Activated CD8-positive, alpha-beta memory T cell treated with anti-CD3 and anti-CD28 coated beads, Interleukin-2, amount 50 U/mL, for 1 hour (primary cell): ENCODE results near the gene NUFIP1.
A peak's percentile ranks its signal among the peaks of the same experiment; 100 is the strongest.
"Not testable (repeated sequence)": the region's sequence is repeated elsewhere in the genome, so short reads cannot be mapped to it uniquely, and the experiment has no call there.

Source experiments
- DNase-seq: peaks from one replicate; pipeline ENCODE4 v3.0.0-alpha.2; 2020; ENCODE audit errors: extremely low read depth

Gene NUFIP1

GRCh38 chr13:44920013-44920412 is 69.3 kb downstream of the NUFIP1 start:
- no peak for DNase-seq

- no peak for DNase-seq
Observed at GRCh38 chr13:44919104-44919804, 70.0 kb downstream of the NUFIP1 start.

- DNase-seq: peak; percentile 59
Observed at GRCh38 chr13:44918326-44919103, 70.8 kb downstream of the NUFIP1 start.

- peak; percentile 97 for DNase-seq
Observed at GRCh38 chr13:44917589-44918325, 71.5 kb downstream of the NUFIP1 start.

GRCh38 chr13:44912278-44913016 is 76.8 kb downstream of the NUFIP1 start:
- no peak for DNase-seq

- no peak for DNase-seq
Observed at GRCh38 chr13:44908712-44909111, 80.6 kb downstream of the NUFIP1 start.

- DNase-seq: no peak
Observed at GRCh38 chr13:44908266-44908665, 81.0 kb downstream of the NUFIP1 start.

GRCh38 chr13:44906713-44907112 is 82.6 kb downstream of the NUFIP1 start:
- DNase-seq: no peak

- DNase-seq: no peak
Observed at GRCh38 chr13:44906230-44906629, 83.0 kb downstream of the NUFIP1 start.

- no peak for DNase-seq
Observed at GRCh38 chr13:44905556-44905955, 83.7 kb downstream of the NUFIP1 start.

GRCh38 chr13:44904967-44905366 is 84.3 kb downstream of the NUFIP1 start:
- DNase-seq: no peak

- no peak for DNase-seq
Observed at GRCh38 chr13:44903574-44903985, 85.7 kb downstream of the NUFIP1 start.

GRCh38 chr13:44902738-44903137 is 86.5 kb downstream of the NUFIP1 start:
- no peak for DNase-seq

- no peak for DNase-seq
Observed at GRCh38 chr13:44899967-44900366, 89.3 kb downstream of the NUFIP1 start.

GRCh38 chr13:44898308-44898707 is 91.0 kb downstream of the NUFIP1 start:
- not testable (repeated sequence) for DNase-seq

- no peak for DNase-seq
Observed at GRCh38 chr13:44895953-44896335, 93.3 kb downstream of the NUFIP1 start.

- no peak for DNase-seq
Observed at GRCh38 chr13:44895264-44895952, 93.9 kb downstream of the NUFIP1 start.

- no peak for DNase-seq
Observed at GRCh38 chr13:44894001-44894770, 95.1 kb downstream of the NUFIP1 start.
